ENCODE measurements around the gene RDM1.

GRCh38 chr17:35912942-35913341, 17.6 kb downstream of the RDM1 start:
- no peak for TF ChIP-seq CTCF (IDR thresholded peaks at IDR 0.05; ENCODE audit: low read length)
- no peak for TF ChIP-seq EZH2 (IDR thresholded peaks at IDR 0.05; ENCODE audit: borderline replicate concordance, low read length)

Data from OCI-LY1 (cell line).